HFF-Myc (cell line): Measurements from ENCODE around the gene SEMA3F.

Experiments used
- DNase-seq: peaks from one replicate; pipeline ENCODE4 v3.0.0-alpha.2; 2011; ENCODE audit warnings: low read depth; ENCODE audit errors: extremely low read depth
- H3K4me3 ChIP-seq: replicated peaks from 2 replicates; pipeline ENCODE4 v1.5.1; 2011; ENCODE audit warnings: low read depth, mild to moderate bottlenecking, control low read depth, low read length
- CTCF ChIP-seq: IDR thresholded peaks from 2 replicates; pipeline ENCODE4 v1.5.1; 2012; ENCODE audit warnings: mild to moderate bottlenecking, low read depth, low read length, control low read depth; ENCODE audit errors: missing control alignments

The SEMA3F gene

GRCh38 chr3:50137531-50137930 is 17.6 kb upstream of the SEMA3F start:
- DNase-seq: no peak

GRCh38 chr3:50138266-50139200 is 16.6 kb upstream of the SEMA3F start:
- TF ChIP-seq CTCF: no peak
- peak overlapping the region; percentile 21; the same call in 1 of the 2 replicates for H3K4me3 ChIP-seq

More at GRCh38 chr3:50137531-50137930, 17.6 kb upstream of the SEMA3F start:
- H3K4me3 ChIP-seq: no peak overlapping the region
- TF ChIP-seq CTCF: no peak

GRCh38 chr3:50139308-50139707 is 15.8 kb upstream of the SEMA3F start:
- no peak for TF ChIP-seq CTCF
- DNase-seq: no peak
- no peak overlapping the region for H3K4me3 ChIP-seq

More at GRCh38 chr3:50138266-50139200, 16.6 kb upstream of the SEMA3F start:
- no peak for DNase-seq

- no peak for TF ChIP-seq CTCF
- no peak for DNase-seq
- no peak overlapping the region for H3K4me3 ChIP-seq
These were observed 15.3 kb upstream of the SEMA3F start for GRCh38 chr3:50139718-50140423.

GRCh38 chr3:50140990-50141389 is 14.1 kb upstream of the SEMA3F start:
- no peak overlapping the region for H3K4me3 ChIP-seq
- no peak for TF ChIP-seq CTCF
- DNase-seq: no peak

GRCh38 chr3:50146316-50146901 is 8.7 kb upstream of the SEMA3F start:
- H3K4me3 ChIP-seq: no peak overlapping the region
- TF ChIP-seq CTCF: no peak
- no peak for DNase-seq
